GM21825 (cell line): Measurements from ENCODE around the gene IFT80.

Source experiments
- ATAC-seq: cut with Tn5 transposase; IDR thresholded peaks from one replicate; pipeline ENCODE4 v1.9.1; 2021; ENCODE audit warnings: mild to moderate bottlenecking, moderate library complexity; ENCODE audit not compliant: unreplicated experiment

The IFT80 gene

DNA sequence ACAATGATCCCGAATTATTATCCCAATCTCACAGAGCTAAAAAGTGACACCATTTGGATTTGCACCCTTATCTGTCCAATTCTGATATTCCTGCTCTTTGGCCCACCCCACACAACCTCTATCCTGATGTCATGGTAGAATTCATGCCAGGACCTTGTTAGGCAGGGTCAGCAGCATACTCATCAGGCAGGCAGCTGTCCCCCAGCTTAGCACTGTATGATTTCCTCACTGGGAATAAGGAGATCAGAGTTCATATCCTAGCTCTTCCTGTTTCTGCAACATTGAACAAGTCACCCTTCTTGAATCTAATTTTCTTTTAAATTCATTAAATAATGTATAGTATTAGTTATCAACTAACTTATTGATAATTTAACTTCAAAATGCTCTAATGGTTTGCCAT, 185.8 kb downstream of the IFT80 start:
- ATAC-seq: no peak

DNA sequence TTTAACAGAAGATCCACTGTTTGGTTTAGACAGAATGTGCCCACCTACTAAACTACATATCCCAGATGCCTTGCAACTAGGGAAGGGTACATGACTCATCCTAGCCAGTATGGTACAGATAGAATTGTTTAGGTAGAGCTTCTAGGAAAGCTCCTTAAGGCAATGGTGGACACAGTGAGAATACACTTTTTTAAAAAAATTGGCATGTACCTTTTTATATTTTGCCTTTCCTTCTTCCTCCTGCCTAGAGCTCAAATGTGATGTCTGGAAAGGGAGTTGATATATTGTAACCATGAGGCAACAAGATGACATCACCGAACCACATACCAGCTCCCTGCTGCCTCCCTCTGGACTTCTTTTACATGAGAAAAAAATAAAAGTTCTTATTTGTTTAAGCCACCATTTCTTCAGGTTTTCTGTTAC, 188.2 kb downstream of the IFT80 start:
- ATAC-seq: no peak

DNA sequence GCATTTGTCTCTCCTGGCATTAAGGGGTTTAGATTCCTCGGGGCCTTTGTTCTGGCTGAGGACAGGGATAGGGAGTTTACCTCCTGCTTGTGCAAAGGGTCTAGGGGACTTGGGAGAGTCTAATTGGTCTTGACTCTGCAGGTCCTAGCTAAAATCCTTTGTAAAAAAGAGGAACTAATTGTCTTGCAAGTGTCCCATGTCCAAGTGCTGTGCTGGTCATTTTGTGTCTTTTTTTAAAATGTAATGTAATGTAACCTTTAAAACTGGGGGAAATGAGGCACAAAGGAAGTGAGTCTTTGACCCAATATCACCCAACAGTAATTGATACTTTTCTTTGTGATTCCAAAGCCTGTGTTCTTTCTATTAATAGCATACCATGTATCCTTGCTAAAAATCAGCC, 188.7 kb downstream of the IFT80 start:
- ATAC-seq: no peak
